ENCODE measurements around the gene GALNT10.

DNA sequence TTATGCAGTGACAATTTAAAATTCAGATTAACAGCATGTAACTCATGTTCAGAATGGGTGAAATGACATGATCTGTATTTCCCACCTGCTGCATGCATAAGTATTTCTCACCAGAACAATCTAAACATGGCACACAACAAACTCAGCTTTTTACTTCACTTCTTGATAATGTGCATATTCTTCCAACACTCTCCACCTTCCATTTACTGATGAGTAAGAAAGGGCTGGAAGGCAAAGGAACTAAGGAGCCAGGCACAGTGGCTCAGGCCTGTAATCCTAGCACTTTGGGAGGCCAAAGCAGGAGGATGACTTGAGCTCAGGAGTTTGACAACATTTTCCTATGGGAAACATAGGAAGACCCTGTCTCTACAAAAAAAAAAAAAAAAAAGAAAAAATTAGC lies 219.5 kb downstream of the GALNT10 start:
- TF ChIP-seq, protein P1, sequence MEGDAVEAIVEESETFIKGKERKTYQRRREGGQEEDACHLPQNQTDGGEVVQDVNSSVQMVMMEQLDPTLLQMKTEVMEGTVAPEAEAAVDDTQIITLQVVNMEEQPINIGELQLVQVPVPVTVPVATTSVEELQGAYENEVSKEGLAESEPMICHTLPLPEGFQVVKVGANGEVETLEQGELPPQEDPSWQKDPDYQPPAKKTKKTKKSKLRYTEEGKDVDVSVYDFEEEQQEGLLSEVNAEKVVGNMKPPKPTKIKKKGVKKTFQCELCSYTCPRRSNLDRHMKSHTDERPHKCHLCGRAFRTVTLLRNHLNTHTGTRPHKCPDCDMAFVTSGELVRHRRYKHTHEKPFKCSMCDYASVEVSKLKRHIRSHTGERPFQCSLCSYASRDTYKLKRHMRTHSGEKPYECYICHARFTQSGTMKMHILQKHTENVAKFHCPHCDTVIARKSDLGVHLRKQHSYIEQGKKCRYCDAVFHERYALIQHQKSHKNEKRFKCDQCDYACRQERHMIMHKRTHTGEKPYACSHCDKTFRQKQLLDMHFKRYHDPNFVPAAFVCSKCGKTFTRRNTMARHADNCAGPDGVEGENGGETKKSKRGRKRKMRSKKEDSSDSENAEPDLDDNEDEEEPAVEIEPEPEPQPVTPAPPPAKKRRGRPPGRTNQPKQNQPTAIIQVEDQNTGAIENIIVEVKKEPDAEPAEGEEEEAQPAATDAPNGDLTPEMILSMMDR (conservative IDR thresholded peaks at IDR 0.05; ENCODE audit: low read depth in 2 of 2): no peak
- TF ChIP-seq EZH2 (IDR thresholded peaks at IDR 0.05; ENCODE audit: low read depth, unreplicated experiment): no peak
- TF ChIP-seq POLR2AphosphoS5 (IDR thresholded peaks at IDR 0.05; ENCODE audit: low read depth): no peak
- TF ChIP-seq, protein P2, sequence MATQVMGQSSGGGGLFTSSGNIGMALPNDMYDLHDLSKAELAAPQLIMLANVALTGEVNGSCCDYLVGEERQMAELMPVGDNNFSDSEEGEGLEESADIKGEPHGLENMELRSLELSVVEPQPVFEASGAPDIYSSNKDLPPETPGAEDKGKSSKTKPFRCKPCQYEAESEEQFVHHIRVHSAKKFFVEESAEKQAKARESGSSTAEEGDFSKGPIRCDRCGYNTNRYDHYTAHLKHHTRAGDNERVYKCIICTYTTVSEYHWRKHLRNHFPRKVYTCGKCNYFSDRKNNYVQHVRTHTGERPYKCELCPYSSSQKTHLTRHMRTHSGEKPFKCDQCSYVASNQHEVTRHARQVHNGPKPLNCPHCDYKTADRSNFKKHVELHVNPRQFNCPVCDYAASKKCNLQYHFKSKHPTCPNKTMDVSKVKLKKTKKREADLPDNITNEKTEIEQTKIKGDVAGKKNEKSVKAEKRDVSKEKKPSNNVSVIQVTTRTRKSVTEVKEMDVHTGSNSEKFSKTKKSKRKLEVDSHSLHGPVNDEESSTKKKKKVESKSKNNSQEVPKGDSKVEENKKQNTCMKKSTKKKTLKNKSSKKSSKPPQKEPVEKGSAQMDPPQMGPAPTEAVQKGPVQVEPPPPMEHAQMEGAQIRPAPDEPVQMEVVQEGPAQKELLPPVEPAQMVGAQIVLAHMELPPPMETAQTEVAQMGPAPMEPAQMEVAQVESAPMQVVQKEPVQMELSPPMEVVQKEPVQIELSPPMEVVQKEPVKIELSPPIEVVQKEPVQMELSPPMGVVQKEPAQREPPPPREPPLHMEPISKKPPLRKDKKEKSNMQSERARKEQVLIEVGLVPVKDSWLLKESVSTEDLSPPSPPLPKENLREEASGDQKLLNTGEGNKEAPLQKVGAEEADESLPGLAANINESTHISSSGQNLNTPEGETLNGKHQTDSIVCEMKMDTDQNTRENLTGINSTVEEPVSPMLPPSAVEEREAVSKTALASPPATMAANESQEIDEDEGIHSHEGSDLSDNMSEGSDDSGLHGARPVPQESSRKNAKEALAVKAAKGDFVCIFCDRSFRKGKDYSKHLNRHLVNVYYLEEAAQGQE (IDR thresholded peaks at IDR 0.05; ENCODE audit: unreplicated experiment): no peak
- TF ChIP-seq EZH2phosphoT487 (IDR thresholded peaks at IDR 0.05; ENCODE audit: unreplicated experiment): no peak
- TF ChIP-seq NANOG (IDR thresholded peaks at IDR 0.05; ENCODE audit: borderline replicate concordance): no peak
- TF ChIP-seq JUNB (IDR thresholded peaks at IDR 0.05; ENCODE audit: unreplicated experiment): no peak
- no peak for TF ChIP-seq CREB1 (CRISPR knock-in tag; IDR thresholded peaks at IDR 0.05; ENCODE audit: low read depth)
- TF ChIP-seq, protein P3, sequence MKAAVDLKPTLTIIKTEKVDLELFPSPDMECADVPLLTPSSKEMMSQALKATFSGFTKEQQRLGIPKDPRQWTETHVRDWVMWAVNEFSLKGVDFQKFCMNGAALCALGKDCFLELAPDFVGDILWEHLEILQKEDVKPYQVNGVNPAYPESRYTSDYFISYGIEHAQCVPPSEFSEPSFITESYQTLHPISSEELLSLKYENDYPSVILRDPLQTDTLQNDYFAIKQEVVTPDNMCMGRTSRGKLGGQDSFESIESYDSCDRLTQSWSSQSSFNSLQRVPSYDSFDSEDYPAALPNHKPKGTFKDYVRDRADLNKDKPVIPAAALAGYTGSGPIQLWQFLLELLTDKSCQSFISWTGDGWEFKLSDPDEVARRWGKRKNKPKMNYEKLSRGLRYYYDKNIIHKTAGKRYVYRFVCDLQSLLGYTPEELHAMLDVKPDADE (IDR thresholded peaks at IDR 0.05): no peak
- TF ChIP-seq STAT1 (IDR thresholded peaks at IDR 0.05; ENCODE audit: unreplicated experiment): no peak
- no peak for TF ChIP-seq ZNF114 (CRISPR knock-in tag; IDR thresholded peaks at IDR 0.05)
- TF ChIP-seq ZNF331 (CRISPR knock-in tag; IDR thresholded peaks at IDR 0.05; ENCODE audit: low read depth): no peak

All from GM23338 (cell line).